Keratinocyte (primary cell): ENCODE measurements around the gene TNFSF15. TPM values are rescaled to one million over a fixed set of nuclear protein-coding genes. Genes with fewer than 3 reads are reported as not detected.
"Not testable (repeated sequence)": the region's sequence is repeated elsewhere in the genome, so short reads cannot be mapped to it uniquely, and the experiment has no call there.

Experiments used
- DNase-seq: peaks from one replicate; pipeline ENCODE4 v3.0.0-alpha.2; 2011; ENCODE audit warnings: low read depth, missing footprints, low spot score
- FAIRE-seq: peaks from 2 replicates; lab custom pipeline; 2011; peaks lifted over from hg19 to GRCh38; lab: Jason Lieb, UNC
- H2AFZ ChIP-seq: 2 replicates; pipeline ENCODE4 v1.6.0; 2012; ENCODE audit warnings: low read length, control low read depth, inconsistent platforms; ENCODE audit not compliant: control insufficient read depth
- H3K27ac ChIP-seq: 2 replicates; pipeline ENCODE4 v1.5.1; 2011; ENCODE audit warnings: low read length; ENCODE audit not compliant: control insufficient read depth, insufficient read depth
- H3K27me3 ChIP-seq: 3 replicates; pipeline ENCODE4 v1.6.0; 2011; ENCODE audit warnings: low read length; ENCODE audit not compliant: control insufficient read depth, insufficient read depth; ENCODE audit errors: extremely low read depth
- H3K36me3 ChIP-seq, 2 experiments: 2 replicates in 1 of 2; 3 replicates in 1 of 2; pipeline ENCODE4 v1.5.1; 2011; ENCODE audit warnings: low read length in 2 of 2, mild to moderate bottlenecking in 1 of 2; ENCODE audit not compliant: control insufficient read depth in 2 of 2, insufficient read depth in 2 of 2; ENCODE audit errors: extremely low read depth in 1 of 2
- H3K4me1 ChIP-seq: 3 replicates; pipeline ENCODE4 v1.5.1; 2011; ENCODE audit warnings: low read length; ENCODE audit not compliant: control insufficient read depth, insufficient read depth; ENCODE audit errors: extremely low read depth
- H3K4me2 ChIP-seq: 3 replicates; pipeline ENCODE4 v1.6.0; 2011; ENCODE audit warnings: low read depth, low read length; ENCODE audit not compliant: control insufficient read depth, insufficient read depth; ENCODE audit errors: extremely low read depth
- H3K4me3 ChIP-seq, 3 experiments: fragments of 200-600 bp in 1 of 3; sonication (generic) in 1 of 3; 2 replicates in 2 of 3; 3 replicates in 1 of 3; pipeline ENCODE4 v1.5.1; 2011 to 2016; ENCODE audit warnings: low read length in 3 of 3, mild to moderate bottlenecking in 3 of 3, control low read depth in 2 of 3, inconsistent platforms in 1 of 3, low read depth in 1 of 3, mixed read lengths in 1 of 3, mixed run types in 1 of 3, moderate library complexity in 1 of 3; ENCODE audit not compliant: control insufficient read depth in 2 of 3, insufficient read depth in 2 of 3; ENCODE audit errors: extremely low read depth in 1 of 3
- H3K79me2 ChIP-seq: 2 replicates; pipeline ENCODE4 v1.6.0; 2012; ENCODE audit warnings: low read length; ENCODE audit not compliant: control insufficient read depth, insufficient read depth
- H3K9ac ChIP-seq: 3 replicates; pipeline ENCODE4 v1.6.0; 2011; ENCODE audit warnings: low read length; ENCODE audit not compliant: control insufficient read depth, insufficient read depth; ENCODE audit errors: extremely low read depth
- H3K9me1 ChIP-seq: 3 replicates; pipeline ENCODE4 v1.6.0; 2011; ENCODE audit warnings: low read length; ENCODE audit not compliant: control insufficient read depth, insufficient read depth; ENCODE audit errors: extremely low read depth
- H3K9me3 ChIP-seq: 2 replicates; pipeline ENCODE4 v1.5.1; 2012; ENCODE audit warnings: low read depth, low read length; ENCODE audit not compliant: control insufficient read depth
- H4K20me1 ChIP-seq: 3 replicates; pipeline ENCODE4 v1.6.0; 2011; ENCODE audit warnings: low read length; ENCODE audit not compliant: control insufficient read depth, insufficient read depth; ENCODE audit errors: extremely low read depth
- CTCF ChIP-seq, 3 experiments: IDR thresholded peaks in 1 of 3; conservative IDR thresholded peaks in 1 of 3; optimal IDR thresholded peaks in 1 of 3; 2 replicates in 2 of 3; 3 replicates in 1 of 3; pipeline versions ENCODE3 to v1.5.1; 2011; ENCODE audit warnings: low read length in 3 of 3, mild to moderate bottlenecking in 3 of 3, moderate library complexity in 2 of 3, control low read depth in 1 of 3, inconsistent platforms in 1 of 3; ENCODE audit not compliant: insufficient read depth in 2 of 3; ENCODE audit errors: extremely low read depth in 1 of 3
- EZH2 ChIP-seq: IDR thresholded peaks from one replicate; pipeline ENCODE4 v1.6.1; 2012; ENCODE audit warnings: inconsistent platforms, mild to moderate bottlenecking, low read length, moderate library complexity
- dilution Hi-C: fragments of 300-500 bp; cut with MboI; formaldehyde crosslinking; loops from one replicate; pipeline ENCODE4 v1.7.0; 2020; ENCODE audit warnings: low sequenced_read_pairs; ENCODE audit not compliant: extremely low pct_ligation_motif_present
- polyA plus RNA-seq, 5 experiments: library from polyadenylated mRNA; depleted of rRNA in 3 of 5; stranded (reverse) in 3 of 5; stranded (forward) in 1 of 5; unstranded in 1 of 5; fragments of >200 nt; gene quantifications; 1 replicate in 1 of 5; 2 replicates in 3 of 5; 3 replicates in 1 of 5; pipeline versions ENCODE4 v1.2.1 to v1.2.3, GENCODE V29; 2011 to 2012; ENCODE audit warnings: missing spikeins in 2 of 5, low read depth in 1 of 5, low replicate concordance in 1 of 5

The TNFSF15 gene
- polyA plus RNA-seq, 1 donor (not counting 4 experiments of a cell fraction or from before 2014, with no cell fraction given) = 1.1 TPM

- H3K9me1 ChIP-seq = no peaks in the 10 kb centered on the region
- no peaks in the 10 kb centered on the region for H3K9me3 ChIP-seq
- TF ChIP-seq EZH2 = no peak
- TF ChIP-seq CTCF (optimal IDR thresholded peaks at IDR 0.05 in 1 of 3, IDR thresholded peaks at IDR 0.05 in 1 of 3, conservative IDR thresholded peaks at IDR 0.05 in 1 of 3; ENCODE audit: extremely low read depth in 1 of 3, insufficient read depth in 2 of 3, low read length in 3 of 3) = no peak
- dilution Hi-C loops = no loop called here
- no peak overlapping the region for H3K27ac ChIP-seq
- no peak overlapping the region for H2AFZ ChIP-seq
- H3K9ac ChIP-seq = no peak overlapping the region
- H3K79me2 ChIP-seq = no peaks in the 10 kb centered on the region
- no peaks in the 10 kb centered on the region for H3K36me3 ChIP-seq
- DNase-seq (no peak), FAIRE-seq (no peak)
- no peak overlapping the region for H3K4me2 ChIP-seq
- no peaks in the 10 kb centered on the region for H3K4me1 ChIP-seq
- no peak overlapping the region for H3K4me3 ChIP-seq
- H4K20me1 ChIP-seq = no peaks in the 10 kb centered on the region
- no peaks in the 10 kb centered on the region for H3K27me3 ChIP-seq
These were observed 62.9 kb downstream of the TNFSF15 start for GRCh38 chr9:114742947-114743346.

DNA sequence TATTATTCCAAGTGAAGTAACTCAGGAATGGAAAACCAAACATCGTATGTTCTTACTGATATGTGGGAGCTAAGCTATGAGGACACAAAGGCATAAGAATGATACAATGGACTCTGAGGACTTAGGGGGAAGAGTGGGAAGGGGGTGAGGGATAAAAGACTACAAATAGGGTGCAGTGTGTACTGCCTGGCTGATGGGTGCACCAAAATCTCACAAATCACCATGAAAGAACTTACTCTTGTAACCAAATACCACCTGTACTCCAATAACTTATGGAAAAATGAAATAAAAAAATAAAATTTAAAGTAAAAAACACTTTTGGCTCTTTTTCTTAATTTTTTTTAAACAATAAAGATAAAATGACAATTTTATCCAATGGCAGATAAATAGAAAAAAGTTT lies 64.3 kb downstream of the TNFSF15 start:
- H2AFZ ChIP-seq, dilution Hi-C loops, H3K27ac ChIP-seq, H3K4me3 ChIP-seq, H3K4me2 ChIP-seq, H3K4me1 ChIP-seq, H4K20me1 ChIP-seq, H3K9me1 ChIP-seq, H3K9ac ChIP-seq, H3K27me3 ChIP-seq, H3K79me2 ChIP-seq, H3K9me3 ChIP-seq, DNase-seq, FAIRE-seq, H3K36me3 ChIP-seq: not testable (repeated sequence)
- TF ChIP-seq CTCF (optimal IDR thresholded peaks at IDR 0.05 in 1 of 3, IDR thresholded peaks at IDR 0.05 in 1 of 3, conservative IDR thresholded peaks at IDR 0.05 in 1 of 3; ENCODE audit: extremely low read depth in 1 of 3, insufficient read depth in 2 of 3, low read length in 3 of 3) = peak in 1 of 3 experiments; percentile 20
